Adrenal gland (tissue), 12 donors: Measurements from ENCODE around the gene R3HDML. TPM values are rescaled to one million over a fixed set of nuclear protein-coding genes. Genes with fewer than 3 reads are reported as not detected.
"Not testable (repeated sequence)": the region's sequence is repeated elsewhere in the genome, so short reads cannot be mapped to it uniquely, and the experiment has no call there.

ENCODE experiments used
- DNase-seq, 7 donors: peaks; one replicate each; pipeline ENCODE4 v3.0.0-alpha.2; 2019 to 2020
- H3K27ac ChIP-seq, 5 donors: fragments of 200-600 bp; sonication (generic) in 4 of 5; 1 replicate in 3 of 5; 2 replicates in 2 of 5; pipeline versions ENCODE4 v1.5.1 to v1.8.0; 2016 to 2020; ENCODE audit warnings: mild to moderate bottlenecking in 1 of 5
- H3K27me3 ChIP-seq: fragments of 200-600 bp; 2 replicates; pipeline ENCODE4 v1.8.0; 2021
- H3K36me3 ChIP-seq, 2 donors: fragments of 200-600 bp; replicated peaks in 1 of 2; 1 replicate in 1 of 2; 2 replicates in 1 of 2; pipeline versions ENCODE4 v1.5.1 to v1.8.0; 2018 to 2022
- H3K4me1 ChIP-seq, 2 donors: fragments of 200-600 bp; replicated peaks in 1 of 2; 1 replicate in 1 of 2; 2 replicates in 1 of 2; pipeline versions ENCODE4 v1.5.1 to v1.8.0; 2018 to 2021
- H3K4me3 ChIP-seq, 4 donors: fragments of 200-600 bp; sonication (generic) in 3 of 4; one replicate each; pipeline ENCODE4 v1.5.1; 2016 to 2018
- H3K9me3 ChIP-seq, 3 donors: fragments of 200-600 bp; sonication (generic) in 1 of 3; replicated peaks in 1 of 3; 1 replicate in 2 of 3; 2 replicates in 1 of 3; pipeline versions ENCODE4 v1.5.1 to v1.8.0; 2016 to 2021
- POLR2A ChIP-seq, 2 donors: fragments of 450-650 bp; IDR thresholded peaks; one replicate each; pipeline ENCODE4 v1.6.1; 2017; ENCODE audit warnings: antibody characterized with exemption in 2 of 2, mild to moderate bottlenecking in 2 of 2, moderate library complexity in 1 of 2
- WGBS, 4 donors: extraction: QIAGEN DNeasy Blood & Tissue Kit in 2 of 4; methylation state at CpG; one replicate each; pipeline versions ENCODE4 v1.1.5 to v1.1.7; 2013 to 2017; 5-methylcytosine and 5-hydroxymethylcytosine counted together
- intact Hi-C, 2 donors: fragments of 100-400 bp; cut with DNase I; formaldehyde crosslinking; loops; one replicate each; pipeline versions ENCODE4 v1.14.1 to v1.15.0; 2022 to 2023
- polyA plus RNA-seq, 3 donors: library from polyadenylated mRNA; stranded (reverse); fragments of 200-250 nt in 2 of 3; fragments of 350-450 nt in 1 of 3; fragmentation: Illumina TruSeq in 1 of 3; extraction: RNeasy Lipid Tissue Mini Kit (QIAGEN cat#74804) in 1 of 3; gene quantifications; one replicate each; pipeline ENCODE4 v1.2.3, GENCODE V29; 2013 to 2014
- total RNA-seq, 9 donors: library from RNA; depleted of rRNA in 4 of 9; stranded (reverse); fragments of >200 nt in 4 of 9; fragments of 120-200 nt in 1 of 9; fragmentation: NEBNext Ultra II Directional in 1 of 9; extraction: Animal tissue kit (Norgen Biotek cat#: 25700) in 1 of 9; gene quantifications; one replicate each; pipeline versions ENCODE4 v1.1.0 to v1.2.4, GENCODE V29; 2013 to 2023
- TF ChIP-seq, protein P1 (sequence below), 6 experiments: fragments of 450-650 bp in 4 of 6; fragments of 200-600 bp in 2 of 6; sonication (generic) in 1 of 6; IDR thresholded peaks; 1 replicate in 5 of 6; 2 replicates in 1 of 6; pipeline versions ENCODE4 v1.5.1 to v1.8.0; 2016 to 2021; ENCODE audit warnings: antibody characterized with exemption in 6 of 6, mild to moderate bottlenecking in 2 of 6, moderate library complexity in 1 of 6
- donor health status: healthy with polysubstance abuse.
- donor health status: Bipolar disorder and iron deficiency.
- donor health status: DM: yes; HTN: yes; CAD: no.
- donor health status: DM: no; HTN: no; CAD: no.
- donor health status: DM: no; HTN: no; CAD: no.
- donor health status: DM: yes; HTN: yes; CAD: no.

The R3HDML gene
- total and polyA plus RNA-seq, 12 donors, result not detected

DNA sequence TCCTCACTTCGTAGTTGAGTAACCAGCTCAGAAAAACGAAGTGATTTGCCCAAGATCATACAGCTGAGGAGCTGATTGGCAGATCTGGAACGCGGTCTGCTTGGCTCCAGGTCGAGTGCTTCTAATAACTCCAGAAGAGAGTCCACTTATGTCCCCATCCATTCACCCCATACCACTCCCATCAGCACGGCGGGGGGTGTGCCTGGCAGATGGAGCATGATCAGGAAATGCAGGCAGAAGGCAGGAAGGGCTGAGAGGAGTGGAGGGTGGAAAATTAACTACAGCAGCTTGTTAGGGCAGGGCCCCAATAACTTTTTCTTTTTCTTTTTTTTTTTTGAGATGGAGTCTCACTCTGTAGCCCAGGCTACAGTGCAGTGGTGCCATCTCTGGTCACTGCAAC, 40.8 kb upstream of the R3HDML start:
- no peak overlapping the region for H3K27ac ChIP-seq
- no peaks in the 10 kb centered on the region for H3K9me3 ChIP-seq
- no peaks in the 10 kb centered on the region for H3K36me3 ChIP-seq
- peaks cover 0 to 4% of the 10 kb centered on the region in 2 donors for H3K4me1 ChIP-seq
- TF ChIP-seq POLR2A (IDR thresholded peaks at IDR 0.05), result no peak
- TF ChIP-seq, protein P1, sequence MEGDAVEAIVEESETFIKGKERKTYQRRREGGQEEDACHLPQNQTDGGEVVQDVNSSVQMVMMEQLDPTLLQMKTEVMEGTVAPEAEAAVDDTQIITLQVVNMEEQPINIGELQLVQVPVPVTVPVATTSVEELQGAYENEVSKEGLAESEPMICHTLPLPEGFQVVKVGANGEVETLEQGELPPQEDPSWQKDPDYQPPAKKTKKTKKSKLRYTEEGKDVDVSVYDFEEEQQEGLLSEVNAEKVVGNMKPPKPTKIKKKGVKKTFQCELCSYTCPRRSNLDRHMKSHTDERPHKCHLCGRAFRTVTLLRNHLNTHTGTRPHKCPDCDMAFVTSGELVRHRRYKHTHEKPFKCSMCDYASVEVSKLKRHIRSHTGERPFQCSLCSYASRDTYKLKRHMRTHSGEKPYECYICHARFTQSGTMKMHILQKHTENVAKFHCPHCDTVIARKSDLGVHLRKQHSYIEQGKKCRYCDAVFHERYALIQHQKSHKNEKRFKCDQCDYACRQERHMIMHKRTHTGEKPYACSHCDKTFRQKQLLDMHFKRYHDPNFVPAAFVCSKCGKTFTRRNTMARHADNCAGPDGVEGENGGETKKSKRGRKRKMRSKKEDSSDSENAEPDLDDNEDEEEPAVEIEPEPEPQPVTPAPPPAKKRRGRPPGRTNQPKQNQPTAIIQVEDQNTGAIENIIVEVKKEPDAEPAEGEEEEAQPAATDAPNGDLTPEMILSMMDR (IDR thresholded peaks at IDR 0.05), result no peak
- 83 to 92% (median 87%) methylated on average over 7 of the region's 7 CpGs for WGBS, 4 donors
- H3K27me3 ChIP-seq, result no peaks in the 10 kb centered on the region
- no peak overlapping the region for H3K4me3 ChIP-seq
- DNase-seq, result no peak
- intact Hi-C loops, result no loop called here

- intact Hi-C loops, result no loop called here
- H3K27ac ChIP-seq, result no peak overlapping the region
- no peak for TF ChIP-seq POLR2A (IDR thresholded peaks at IDR 0.05)
- TF ChIP-seq, protein P1 (IDR thresholded peaks at IDR 0.05), result no peak
- no peaks in the 10 kb centered on the region for H3K27me3 ChIP-seq
- no peaks in the 10 kb centered on the region for H3K9me3 ChIP-seq
- H3K4me1 ChIP-seq, result peaks cover 0 to 4% of the 10 kb centered on the region in 2 donors
- no peak overlapping the region for H3K4me3 ChIP-seq
- WGBS, 4 donors, result 91 to 97% (median 94%) methylated on average over 4 of the region's 4 CpGs
- no peak for DNase-seq
- no peaks in the 10 kb centered on the region for H3K36me3 ChIP-seq
Measured at GRCh38 chr20:44297721-44298120, 39.1 kb upstream of the R3HDML start.

DNA sequence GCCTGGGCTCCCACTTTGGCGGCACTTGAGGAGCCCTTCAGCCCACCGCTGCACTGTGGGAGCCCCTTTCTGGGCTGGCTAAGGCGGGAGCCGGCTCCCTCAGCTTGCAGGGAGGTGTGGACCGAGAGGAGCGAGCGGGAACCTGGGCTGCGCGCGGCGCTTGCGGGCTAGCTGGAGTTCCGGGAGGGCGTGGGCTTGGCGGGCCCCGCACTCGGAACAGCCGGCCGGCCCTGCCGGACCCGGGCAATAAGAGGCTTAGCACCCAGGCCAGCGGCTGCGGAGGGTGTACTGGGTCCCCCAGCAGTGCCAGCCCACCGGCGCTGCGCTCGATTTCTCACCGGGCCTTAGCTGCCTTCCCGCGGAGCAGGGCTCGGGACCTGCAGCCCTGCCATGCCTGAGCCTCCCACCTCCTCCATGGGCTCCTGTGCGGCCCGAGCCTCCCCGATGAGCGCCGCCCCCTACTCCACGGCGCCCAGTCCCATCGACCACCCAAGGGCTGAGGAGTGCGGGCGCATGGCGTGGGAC, 37.8 kb upstream of the R3HDML start:
- DNase-seq, H3K36me3 ChIP-seq, H3K27me3 ChIP-seq, intact Hi-C loops, H3K4me3 ChIP-seq, H3K27ac ChIP-seq, H3K4me1 ChIP-seq, H3K9me3 ChIP-seq: not testable (repeated sequence)
- 93 to 98% (median 95%) methylated on average over 12 to 42 of the region's 42 CpGs for WGBS, 4 donors

DNA sequence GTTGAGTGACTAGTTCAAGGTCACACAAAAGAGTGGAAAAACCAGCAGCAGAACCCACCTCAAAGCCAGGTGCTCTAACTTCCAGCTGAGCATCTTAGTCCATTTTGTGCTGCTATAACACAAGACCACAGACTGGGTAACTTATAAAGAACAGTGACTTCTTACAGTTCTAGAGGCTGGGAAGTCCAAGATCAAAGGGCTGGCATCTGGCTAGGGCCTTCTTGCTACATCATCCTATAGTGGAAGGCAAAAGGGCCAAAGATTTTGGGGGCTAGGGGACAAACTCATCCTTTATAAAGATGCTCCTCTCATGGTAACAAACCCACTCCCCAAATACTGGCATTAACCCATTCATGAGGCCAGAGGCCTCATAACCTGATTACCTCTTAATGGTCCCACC, 35.6 kb upstream of the R3HDML start:
- Histone ChIP-seq H3K27ac (no peak overlapping the region), H3K36me3 (no peaks in the 10 kb centered on the region)
- intact Hi-C loops, result no loop called here

DNA sequence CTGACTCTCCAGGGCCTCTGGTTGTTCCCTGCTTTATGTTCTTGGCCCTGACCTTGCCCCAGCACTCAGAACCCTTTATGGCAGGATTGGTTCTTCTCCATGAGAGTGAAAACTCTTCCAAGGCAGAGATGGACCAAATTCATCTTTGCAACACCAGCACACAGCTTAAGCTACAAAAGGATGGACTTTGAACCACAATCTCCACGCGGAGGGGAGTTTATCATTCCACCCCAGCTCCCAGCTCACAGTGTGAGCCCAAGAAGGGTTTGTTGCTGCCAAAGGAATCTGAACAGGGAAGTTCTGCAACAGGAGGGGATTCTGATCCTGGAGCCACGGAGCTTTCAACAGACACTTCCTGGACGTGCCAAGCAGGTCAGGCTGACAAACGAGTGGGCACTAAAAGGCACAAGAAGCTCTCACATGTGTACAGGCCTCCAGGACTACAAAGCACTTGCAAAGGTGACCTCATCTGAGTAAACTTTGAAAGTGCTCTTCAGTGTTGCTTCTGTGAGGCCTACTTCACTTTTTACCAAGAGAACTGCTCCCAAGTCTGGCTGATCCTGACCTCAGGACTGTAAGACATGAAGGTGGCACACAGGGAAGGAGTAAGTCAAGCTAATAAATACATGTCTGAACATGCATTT, 34.7 kb upstream of the R3HDML start:
- Histone ChIP-seq H3K27ac (no peak overlapping the region), H3K4me1 (peaks cover 8 to 16% of the 10 kb centered on the region in 2 donors), H3K27me3 (no peaks in the 10 kb centered on the region), H3K9me3 (no peaks in the 10 kb centered on the region), H3K36me3 (no peaks in the 10 kb centered on the region), H3K4me3 (no peak overlapping the region)
- no peak for TF ChIP-seq POLR2A (IDR thresholded peaks at IDR 0.05)
- WGBS, 4 donors, result 68 to 88% (median 81%) methylated on average over 5 of the region's 5 CpGs
- DNase-seq, result no peak
- intact Hi-C loops, result no loop called here

More for the DNA sequence above, 35.6 kb upstream of the R3HDML start:
- Histone ChIP-seq H3K4me3 (no peak overlapping the region), H3K9me3 (no peaks in the 10 kb centered on the region), H3K27me3 (no peaks in the 10 kb centered on the region), H3K4me1 (peaks cover 8 to 16% of the 10 kb centered on the region in 2 donors)
- no peak for DNase-seq
- TF ChIP-seq POLR2A (IDR thresholded peaks at IDR 0.05), result no peak

DNA sequence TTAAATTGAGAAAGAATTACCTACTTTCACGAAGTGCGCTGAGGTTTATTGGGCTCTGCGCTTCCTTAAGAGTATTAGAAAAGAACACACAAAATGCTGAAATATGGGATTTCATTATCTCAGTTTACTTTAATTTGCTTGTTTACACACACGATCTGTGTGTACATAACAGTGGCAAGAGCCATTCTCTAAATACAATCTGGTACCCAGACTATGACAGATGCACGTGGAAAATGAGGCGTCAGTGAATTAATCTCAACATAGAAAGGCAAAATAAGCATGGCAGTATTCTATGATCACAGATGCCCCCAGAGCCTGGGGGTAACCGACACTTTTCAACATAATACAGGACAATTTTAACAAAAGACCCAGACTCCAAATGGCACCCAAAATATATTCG, 34.1 kb upstream of the R3HDML start:
- no peak for DNase-seq
- TF ChIP-seq POLR2A (IDR thresholded peaks at IDR 0.05), result no peak
- TF ChIP-seq, protein P1 (IDR thresholded peaks at IDR 0.05), result no peak
- WGBS, 4 donors, result 90 to 97% (median 92%) methylated on average over 8 of the region's 8 CpGs
- H3K27ac ChIP-seq, result no peak overlapping the region
- peaks cover 8 to 16% of the 10 kb centered on the region in 2 donors for H3K4me1 ChIP-seq
- H3K36me3 ChIP-seq, result no peaks in the 10 kb centered on the region
- no peaks in the 10 kb centered on the region for H3K27me3 ChIP-seq
- no peak overlapping the region for H3K4me3 ChIP-seq
- intact Hi-C loops, result no loop called here
- H3K9me3 ChIP-seq, result no peaks in the 10 kb centered on the region
